Gastroesophageal sphincter (tissue), 4 donors: Measurements from ENCODE around the gene CIRBP. TPM values are rescaled to one million over a fixed set of nuclear protein-coding genes. Genes with fewer than 3 reads are reported as not detected.

Experiments
- ATAC-seq: fragments of 150-250 bp; one replicate; pipeline ENCODE4 v1.9.1; 2016; ENCODE audit warnings: mild to moderate bottlenecking, moderate library complexity
- H3K27ac ChIP-seq, 4 donors: fragments of 200-600 bp; sonication (generic) in 3 of 4; 1 replicate in 3 of 4; 2 replicates in 1 of 4; pipeline ENCODE4 v1.5.1; 2016 to 2019
- H3K27me3 ChIP-seq: fragments of 200-600 bp; sonication (generic); one replicate; pipeline ENCODE4 v1.5.1; 2019
- H3K36me3 ChIP-seq, 2 donors: fragments of 200-600 bp; sonication (generic); one replicate each; pipeline ENCODE4 v1.5.1; 2019; ENCODE audit warnings: control low read depth in 1 of 2
- H3K4me1 ChIP-seq, 3 donors: fragments of 200-600 bp; sonication (generic); 1 replicate in 2 of 3; 2 replicates in 1 of 3; pipeline ENCODE4 v1.5.1; 2016 to 2019; ENCODE audit warnings: control low read depth in 2 of 3
- H3K4me3 ChIP-seq, 2 donors: fragments of 200-600 bp; sonication (generic); one replicate each; pipeline ENCODE4 v1.5.1; 2019; ENCODE audit warnings: mild to moderate bottlenecking in 1 of 2, moderate library complexity in 1 of 2
- H3K9me3 ChIP-seq, 3 donors: fragments of 200-600 bp; sonication (generic); one replicate each; pipeline ENCODE4 v1.5.1; 2017 to 2019; ENCODE audit warnings: control low read depth in 2 of 3
- EP300 ChIP-seq: sonication (generic); formaldehyde crosslinking; IDR thresholded peaks from one replicate; pipeline ENCODE4 v1.6.1; 2017; ENCODE audit warnings: antibody characterized with exemption, mild to moderate bottlenecking
- POLR2A ChIP-seq, 2 donors: fragments of 450-650 bp; IDR thresholded peaks; one replicate each; pipeline ENCODE4 v1.6.1; 2017; ENCODE audit warnings: antibody characterized with exemption in 2 of 2, mild to moderate bottlenecking in 2 of 2, moderate library complexity in 1 of 2
- POLR2AphosphoS5 ChIP-seq: sonication (generic); formaldehyde crosslinking; IDR thresholded peaks from one replicate; pipeline ENCODE4 v1.6.1; 2017; ENCODE audit warnings: antibody characterized with exemption
- WGBS, 2 donors: methylation state at CpG; one replicate each; pipeline ENCODE4 v1.1.5; 2018; ENCODE audit warnings: low coverage in 1 of 2; 5-methylcytosine and 5-hydroxymethylcytosine counted together
- total RNA-seq, 4 donors: library from RNA; depleted of rRNA; stranded (reverse); fragments of >200 nt; gene quantifications; one replicate each; pipeline ENCODE4 v1.1.0, GENCODE V29; 2016
- TF ChIP-seq, protein P1 (sequence below), 4 experiments: fragments of 200-600 bp in 2 of 4; fragments of 450-650 bp in 2 of 4; sonication (generic) in 1 of 4; IDR thresholded peaks; one replicate each; pipeline ENCODE4 v1.5.1; 2017 to 2019; ENCODE audit warnings: antibody characterized with exemption in 4 of 4, mild to moderate bottlenecking in 2 of 4, moderate library complexity in 2 of 4

The CIRBP gene
- total RNA-seq, 4 donors from 2014 or later, result 350 to 708 (median 559) TPM

- peak; percentile 11 for ATAC-seq
- H3K4me1 ChIP-seq, result peaks cover 5 to 69% (median 33%) of the 10 kb centered on the region in 3 donors
- H3K4me3 ChIP-seq, result peak within 1 kb of the TSS; percentile 20 to 63
- 0% methylated on average over 1 of the region's 87 CpGs; no CpG with 5 or more reads in 1 of the 2 donors for WGBS, 2 donors
- H3K9me3 ChIP-seq, result no peaks in the 10 kb centered on the region
- peaks cover 15% of the 10 kb centered on the region for H3K27me3 ChIP-seq
- TF ChIP-seq POLR2A (IDR thresholded peaks at IDR 0.05) (no peak), EP300 (no peak), POLR2AphosphoS5 (no peak)
- TF ChIP-seq, protein P1, sequence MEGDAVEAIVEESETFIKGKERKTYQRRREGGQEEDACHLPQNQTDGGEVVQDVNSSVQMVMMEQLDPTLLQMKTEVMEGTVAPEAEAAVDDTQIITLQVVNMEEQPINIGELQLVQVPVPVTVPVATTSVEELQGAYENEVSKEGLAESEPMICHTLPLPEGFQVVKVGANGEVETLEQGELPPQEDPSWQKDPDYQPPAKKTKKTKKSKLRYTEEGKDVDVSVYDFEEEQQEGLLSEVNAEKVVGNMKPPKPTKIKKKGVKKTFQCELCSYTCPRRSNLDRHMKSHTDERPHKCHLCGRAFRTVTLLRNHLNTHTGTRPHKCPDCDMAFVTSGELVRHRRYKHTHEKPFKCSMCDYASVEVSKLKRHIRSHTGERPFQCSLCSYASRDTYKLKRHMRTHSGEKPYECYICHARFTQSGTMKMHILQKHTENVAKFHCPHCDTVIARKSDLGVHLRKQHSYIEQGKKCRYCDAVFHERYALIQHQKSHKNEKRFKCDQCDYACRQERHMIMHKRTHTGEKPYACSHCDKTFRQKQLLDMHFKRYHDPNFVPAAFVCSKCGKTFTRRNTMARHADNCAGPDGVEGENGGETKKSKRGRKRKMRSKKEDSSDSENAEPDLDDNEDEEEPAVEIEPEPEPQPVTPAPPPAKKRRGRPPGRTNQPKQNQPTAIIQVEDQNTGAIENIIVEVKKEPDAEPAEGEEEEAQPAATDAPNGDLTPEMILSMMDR (IDR thresholded peaks at IDR 0.05), result no peak
- peak within 1 kb of the TSS in 3 of 4 donors; percentile 91 to 100 (median 99) for H3K27ac ChIP-seq
- H3K36me3 ChIP-seq, result no peaks in the 10 kb centered on the region
Measured at GRCh38 chr19:1237754-1238368, 31.3 kb upstream of the CIRBP start, which contains the start of gene CBARP. Gene CBARP (minus strand): TSS chr19:1238005. CDS start chr19:1236100, 1,905 bp downstream.

DNA sequence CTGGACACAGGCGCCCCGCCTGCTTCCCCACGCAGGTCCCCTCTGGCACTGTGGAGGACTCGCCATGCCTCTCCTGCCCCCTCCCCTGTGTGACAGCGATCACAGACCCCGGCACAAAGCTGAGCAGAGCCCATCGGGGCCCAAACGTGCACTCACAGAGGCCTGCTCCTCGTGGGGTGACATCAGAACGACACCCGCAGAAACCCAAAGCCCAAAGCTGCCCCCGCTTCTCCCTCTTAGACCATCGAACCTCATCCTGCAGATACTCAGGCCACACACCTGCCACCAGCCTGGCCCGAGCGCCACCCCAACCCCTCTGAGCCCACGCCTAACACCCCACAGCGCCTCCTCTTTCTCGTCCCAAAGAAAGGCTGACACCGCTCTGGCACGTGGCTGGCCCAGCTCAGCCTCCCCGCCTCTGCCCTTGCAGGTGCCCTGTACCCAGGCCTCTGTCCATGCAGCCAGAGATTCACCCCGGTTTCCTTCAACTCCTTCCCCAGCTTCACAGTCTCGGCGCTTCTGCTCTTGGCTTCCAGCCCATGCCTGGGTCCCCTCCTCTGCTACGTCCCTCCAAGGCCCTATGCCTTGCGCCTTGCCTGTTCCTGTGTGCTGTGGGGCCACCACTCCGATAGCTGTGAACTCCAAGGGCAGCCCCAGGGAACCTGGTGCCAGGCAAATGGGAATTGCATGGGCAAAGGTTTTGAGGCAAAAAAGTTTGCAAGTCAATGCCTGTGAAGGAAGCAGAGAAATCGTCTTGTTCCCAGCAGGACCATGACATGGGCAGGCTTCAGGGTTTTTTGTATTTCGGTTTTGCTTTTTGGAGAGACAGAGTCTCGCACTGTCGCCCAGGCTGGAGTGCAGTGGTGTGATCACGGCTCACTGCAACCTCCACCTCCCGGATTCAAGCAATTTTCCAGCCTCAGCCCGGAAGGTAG lies 30.5 kb upstream of the CIRBP start:
- TF ChIP-seq POLR2A (IDR thresholded peaks at IDR 0.05) (no peak), EP300 (no peak), POLR2AphosphoS5 (no peak)
- TF ChIP-seq, protein P1 (IDR thresholded peaks at IDR 0.05), result no peak
- peaks cover 15% of the 10 kb centered on the region for H3K27me3 ChIP-seq
- no peak for ATAC-seq
- no peaks in the 10 kb centered on the region for H3K9me3 ChIP-seq
- peak overlapping the region in 1 of 2 donors; percentile 63 for H3K4me3 ChIP-seq
- H3K36me3 ChIP-seq, result no peaks in the 10 kb centered on the region
- peak overlapping the region in 3 of 4 donors; percentile 91 to 100 (median 99) for H3K27ac ChIP-seq
- 67 to 78% methylated on average over 6 to 19 of the region's 34 CpGs for WGBS, 2 donors
- peaks cover 5 to 69% (median 34%) of the 10 kb centered on the region in 3 donors for H3K4me1 ChIP-seq

DNA sequence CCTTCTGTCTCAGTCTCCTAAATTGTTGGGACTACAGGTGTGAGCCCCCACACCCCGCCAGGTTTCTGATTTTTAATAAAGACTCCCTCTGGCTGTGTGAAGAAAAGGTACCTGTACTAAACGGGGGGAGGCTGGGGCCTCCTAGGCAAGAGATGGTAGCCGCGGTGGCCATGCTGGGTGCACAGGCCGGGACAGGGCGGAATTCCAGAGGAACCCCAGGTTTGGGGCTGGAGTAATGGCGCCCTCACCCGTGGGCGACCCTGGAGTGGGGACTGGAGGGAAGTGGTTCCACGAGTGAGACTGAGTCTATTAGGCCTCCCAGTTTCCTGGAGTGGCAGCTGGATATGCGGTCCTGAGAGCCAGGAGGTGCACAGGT lies 29.7 kb upstream of the CIRBP start:
- TF ChIP-seq, protein P1 (IDR thresholded peaks at IDR 0.05), result no peak
- no peak for TF ChIP-seq EP300
- TF ChIP-seq POLR2AphosphoS5, result no peak
- no peak for TF ChIP-seq POLR2A (IDR thresholded peaks at IDR 0.05)
- no peak for ATAC-seq
- WGBS, 2 donors, result 73% methylated on average over 10 of the region's 11 CpGs; no CpG with 5 or more reads in 1 of the 2 donors
- Histone ChIP-seq H3K27ac (peak overlapping the region; percentile 78 to 100 (median 95)), H3K4me3 (no peak overlapping the region), H3K9me3 (no peaks in the 10 kb centered on the region), H3K27me3 (peaks cover 15% of the 10 kb centered on the region), H3K36me3 (no peaks in the 10 kb centered on the region), H3K4me1 (peaks cover 5 to 74% (median 42%) of the 10 kb centered on the region in 3 donors)

DNA sequence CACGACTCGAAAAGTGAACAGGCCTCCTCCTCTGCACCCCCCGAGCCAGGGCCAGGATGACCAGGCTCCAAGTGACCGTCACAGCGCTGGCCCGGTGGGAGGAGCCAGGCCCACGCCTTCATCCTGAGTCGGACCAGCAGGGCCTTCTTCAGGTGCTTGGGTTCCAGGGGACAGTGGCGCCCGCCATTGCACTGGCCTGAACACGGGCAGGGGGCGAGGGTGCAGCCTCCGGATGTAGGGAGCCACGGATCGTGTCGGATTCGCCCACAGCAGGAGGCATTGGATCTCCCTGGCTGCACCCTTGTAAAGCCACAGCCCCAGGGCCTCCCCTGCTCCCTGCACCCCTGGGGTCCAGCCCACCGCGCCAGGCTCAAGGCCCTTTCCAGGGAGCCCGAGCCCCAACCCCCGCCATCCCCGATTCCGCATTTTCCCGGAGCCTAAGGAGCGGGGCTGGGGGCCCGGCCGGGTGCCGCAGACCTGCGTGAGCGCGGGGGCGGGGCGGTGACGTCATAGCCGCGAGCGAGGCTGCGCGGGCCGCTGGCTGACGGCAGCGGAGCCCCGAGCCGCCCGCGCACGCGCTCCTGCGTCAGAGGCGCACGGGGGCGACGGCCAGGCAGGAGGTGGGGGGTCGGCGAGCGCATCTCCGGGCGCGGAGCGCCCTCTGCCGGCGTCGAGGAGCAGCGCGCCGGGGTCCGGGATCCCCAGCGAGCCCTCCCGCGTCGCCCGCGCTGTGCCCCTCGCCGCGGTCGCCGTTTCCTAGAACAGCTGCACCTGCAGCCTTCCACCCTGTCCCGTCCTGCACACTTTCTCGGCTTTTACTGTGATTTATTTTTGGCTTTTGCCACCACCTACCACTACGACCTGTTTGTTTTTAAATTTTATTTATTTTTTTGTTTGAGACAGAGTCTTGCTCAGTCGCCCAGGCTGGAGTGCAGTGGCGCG lies 29.1 kb upstream of the CIRBP start:
- Histone ChIP-seq H3K4me3 (peak overlapping the region; percentile 2 to 44), H3K27ac (peak overlapping the region; percentile 78 to 100 (median 95)), H3K36me3 (no peaks in the 10 kb centered on the region), H3K9me3 (no peaks in the 10 kb centered on the region), H3K27me3 (peaks cover 15% of the 10 kb centered on the region), H3K4me1 (peaks cover 8 to 81% (median 49%) of the 10 kb centered on the region in 3 donors)
- 0% methylated on average over 16 of the region's 84 CpGs; no CpG with 5 or more reads in 1 of the 2 donors for WGBS, 2 donors
- TF ChIP-seq, protein P1 (IDR thresholded peaks at IDR 0.05), result peak in 3 of 4 experiments; percentile 95 to 99 (median 99)
- TF ChIP-seq EP300 (no peak), POLR2AphosphoS5 (no peak)
- peak; percentile 67 for ATAC-seq
